ENCODE data around the gene APOL3. TPM values are rescaled to one million over a fixed set of nuclear protein-coding genes. Genes with fewer than 3 reads are reported as not detected.
A peak's percentile ranks its signal among the peaks of the same experiment; 100 is the strongest.
"Not testable (repeated sequence)": the region's sequence is repeated elsewhere in the genome, so short reads cannot be mapped to it uniquely, and the experiment has no call there.

The APOL3 gene
- total RNA-seq, 1 donor from 2014 or later = 2.1 TPM

GRCh38 chr22:36124666-36125065, 35.9 kb downstream of the APOL3 start:
- no peak overlapping the region for H3K4me3 ChIP-seq (ENCODE audit: low read depth, low read length)
- no peak for DNase-seq (ENCODE audit: low read depth)
- TF ChIP-seq CTCF (conservative IDR thresholded peaks at IDR 0.05; ENCODE audit: low read depth, low read length) = no peak

- DNase-seq (ENCODE audit: low read depth) = peak; percentile 45
- H3K4me3 ChIP-seq (ENCODE audit: low read depth, low read length) = peak overlapping the region; percentile 47
- peak; percentile 92 for TF ChIP-seq CTCF (conservative IDR thresholded peaks at IDR 0.05; ENCODE audit: low read depth, low read length)
Observed at GRCh38 chr22:36123673-36124630, 36.6 kb downstream of the APOL3 start.

GRCh38 chr22:36120621-36121351, 39.8 kb downstream of the APOL3 start:
- not testable (repeated sequence) for H3K4me3 ChIP-seq (ENCODE audit: low read depth, low read length); DNase-seq (ENCODE audit: low read depth)

GRCh38 chr22:36117053-36117554, 43.5 kb downstream of the APOL3 start:
- TF ChIP-seq CTCF (conservative IDR thresholded peaks at IDR 0.05; ENCODE audit: low read depth, low read length) = no peak
- no peak for DNase-seq (ENCODE audit: low read depth)
- H3K4me3 ChIP-seq (ENCODE audit: low read depth, low read length) = no peak overlapping the region

GRCh38 chr22:36116127-36116526, 44.4 kb downstream of the APOL3 start:
- DNase-seq (ENCODE audit: low read depth) = no peak
- no peak for TF ChIP-seq CTCF (conservative IDR thresholded peaks at IDR 0.05; ENCODE audit: low read depth, low read length)
- no peak overlapping the region for H3K4me3 ChIP-seq (ENCODE audit: low read depth, low read length)

GRCh38 chr22:36113121-36113520, 47.4 kb downstream of the APOL3 start:
- no peak for DNase-seq (ENCODE audit: low read depth)
- TF ChIP-seq CTCF (conservative IDR thresholded peaks at IDR 0.05; ENCODE audit: low read depth, low read length) = no peak
- H3K4me3 ChIP-seq (ENCODE audit: low read depth, low read length) = no peak overlapping the region

GRCh38 chr22:36111316-36111715, 49.2 kb downstream of the APOL3 start:
- H3K4me3 ChIP-seq (ENCODE audit: low read depth, low read length) = no peak overlapping the region
- no peak for DNase-seq (ENCODE audit: low read depth)
- TF ChIP-seq CTCF (conservative IDR thresholded peaks at IDR 0.05; ENCODE audit: low read depth, low read length) = no peak
